HCT116 (cell line): ENCODE results near the gene PRSS33. TPM values are rescaled to one million over a fixed set of nuclear protein-coding genes. Genes with fewer than 3 reads are reported as not detected.
A peak's percentile ranks its signal among the peaks of the same experiment; 100 is the strongest.

Experiments
- ATAC-seq: fragments of 200-7000 bp; cut with Tn5 transposase; 2 replicates; pipeline ENCODE4 v1.9.1; 2020; ENCODE audit warnings: mild to moderate bottlenecking, moderate library complexity
- BruUV-seq: library from RNA; stranded (reverse); fragments of 400-500 nt; replicated peaks from 2 replicates; lab custom pipeline; 2021; lab: Mats Ljungman, UMichigan
- CTCF ChIA-PET: fragments of 300-600 bp; sonication (Branson Sonifier 250); formaldehyde crosslinking; loops from one replicate; lab custom pipeline; 2021; ENCODE audit warnings: antibody characterized with exemption; lab: Charles Lee
- POLR2A ChIA-PET: fragments of 300-600, 350-600 bp; sonication (Branson Sonifier 250); formaldehyde crosslinking; loops from one replicate; lab custom pipeline; 2021; ENCODE audit warnings: antibody characterized with exemption; lab: Charles Lee
- RAD21 ChIA-PET, 2 experiments: fragments of 300-600 bp; sonication (Branson Sonifier 250); formaldehyde crosslinking; loops; one replicate each; lab custom pipeline; 2023; ENCODE audit warnings: low total read pairs in 2 of 2; ENCODE audit not compliant: uncharacterized antibody in 2 of 2, unreplicated experiment in 2 of 2, low non-redundant PET in 1 of 2; lab: Charles Lee
- DNase-seq: peaks from one replicate; pipeline ENCODE4 v3.0.0-alpha.2; 2010; ENCODE audit warnings: low read depth, low spot score
- H2AFZ ChIP-seq: fragments of 200-600 bp; shearing (Covaris generic), sonication (generic); 2 replicates; pipeline ENCODE4 v1.6.1; 2017; ENCODE audit warnings: low read depth, mixed run types, mixed read lengths, antibody characterized with exemption, low read length; ENCODE audit not compliant: poor library complexity, severe bottlenecking
- H3K27ac ChIP-seq: 2 replicates; pipeline ENCODE4 v1.5.1; 2012; ENCODE audit warnings: low read depth, low read length
- H3K27me3 ChIP-seq: fragments of 200-600 bp; sonication (generic); 2 replicates; pipeline ENCODE4 v1.6.1; 2016; ENCODE audit warnings: mixed run types, low read length, mixed read lengths; ENCODE audit not compliant: insufficient read depth
- H3K36me3 ChIP-seq, 2 experiments: fragments of 200-500 bp in 1 of 2; fragments of 200-600 bp in 1 of 2; sonication (Bioruptor generic) in 1 of 2; sonication (generic) in 1 of 2; 2 replicates each; pipeline versions ENCODE4 v1.5.1 to v1.6.1; 2014 to 2016; ENCODE audit warnings: low read length in 2 of 2, inconsistent platforms in 1 of 2, mixed read lengths in 1 of 2, mixed run types in 1 of 2; ENCODE audit not compliant: insufficient read depth in 2 of 2, control insufficient read depth in 1 of 2
- H3K4me1 ChIP-seq, 2 experiments: fragments of 200-600 bp in 1 of 2; sonication (generic) in 1 of 2; 2 replicates each; pipeline versions ENCODE4 v1.5.1 to v1.6.1; 2012 to 2017; ENCODE audit warnings: low read length in 2 of 2, inconsistent platforms in 1 of 2, mild to moderate bottlenecking in 1 of 2, mixed read lengths in 1 of 2, mixed run types in 1 of 2, moderate library complexity in 1 of 2; ENCODE audit not compliant: insufficient read depth in 2 of 2, control insufficient read depth in 1 of 2
- H3K4me2 ChIP-seq: fragments of 200-600 bp; sonication (generic); 2 replicates; pipeline ENCODE4 v1.6.1; 2017; ENCODE audit warnings: mixed run types, low read length, mixed read lengths
- H3K4me3 ChIP-seq, 2 experiments: fragments of 200-600 bp in 1 of 2; sonication (generic) in 1 of 2; replicated peaks in 1 of 2; 2 replicates each; pipeline ENCODE4 v1.5.1; 2011 to 2016; ENCODE audit warnings: low read length in 2 of 2, control low read depth in 1 of 2, low read depth in 1 of 2, mild to moderate bottlenecking in 1 of 2, mixed read lengths in 1 of 2, mixed run types in 1 of 2
- H3K79me2 ChIP-seq: fragments of 200-600 bp; sonication (generic); 2 replicates; pipeline ENCODE4 v1.6.1; 2017; ENCODE audit warnings: mild to moderate bottlenecking, mixed run types, low read length, moderate library complexity, mixed read lengths; ENCODE audit not compliant: insufficient read depth
- H3K9ac ChIP-seq: fragments of 200-600 bp; sonication (generic); 2 replicates; pipeline ENCODE4 v1.6.1; 2016; ENCODE audit warnings: low read length, mixed read lengths
- H3K9me2 ChIP-seq: fragments of 200-600 bp; sonication (generic), shearing (Covaris generic); 2 replicates; pipeline ENCODE4 v1.6.1; 2017; ENCODE audit warnings: mixed run types, mild to moderate bottlenecking, moderate library complexity; ENCODE audit not compliant: insufficient read depth
- H3K9me3 ChIP-seq, 2 experiments: fragments of 200-500 bp in 1 of 2; fragments of 200-600 bp in 1 of 2; sonication (Bioruptor generic) in 1 of 2; sonication (generic) in 1 of 2; 2 replicates each; pipeline ENCODE4 v1.6.1; 2014 to 2017; ENCODE audit warnings: low read length in 2 of 2, mixed read lengths in 2 of 2, inconsistent platforms in 1 of 2, low read depth in 1 of 2, mild to moderate bottlenecking in 1 of 2, mixed run types in 1 of 2, moderate library complexity in 1 of 2; ENCODE audit not compliant: control insufficient read depth in 1 of 2, insufficient read depth in 1 of 2
- H4K20me1 ChIP-seq: fragments of 200-600 bp; sonication (generic), shearing (Covaris generic); 2 replicates; pipeline ENCODE4 v1.6.1; 2017; ENCODE audit warnings: mixed run types, mild to moderate bottlenecking, moderate library complexity; ENCODE audit not compliant: insufficient read depth
- CBX3 ChIP-seq: IDR thresholded peaks from 2 replicates; pipeline ENCODE4 v1.6.1; 2012; ENCODE audit warnings: low read depth
- CEBPB ChIP-seq: IDR thresholded peaks from 2 replicates; pipeline ENCODE4 v1.6.1; 2012; ENCODE audit warnings: low read depth
- EZH2phosphoT487 ChIP-seq: fragments of 200-600 bp; IDR thresholded peaks from 2 replicates; pipeline ENCODE4 v1.6.1; 2018; ENCODE audit warnings: antibody characterized with exemption, borderline replicate concordance
- JUND ChIP-seq: IDR thresholded peaks from 2 replicates; pipeline ENCODE4 v1.6.1; 2012
- POLR2A ChIP-seq: IDR thresholded peaks from 2 replicates; pipeline ENCODE4 v1.7.0; 2011; ENCODE audit warnings: borderline replicate concordance; ENCODE audit not compliant: insufficient read depth, insufficient read length; ENCODE audit errors: extremely low read depth
- POLR2AphosphoS5 ChIP-seq: IDR thresholded peaks from 2 replicates; pipeline ENCODE4 v1.6.1; 2011; ENCODE audit warnings: mild to moderate bottlenecking, low read depth, low read length, moderate library complexity
- RAD21 ChIP-seq: IDR thresholded peaks from 2 replicates; pipeline ENCODE4 v1.6.1; 2012; ENCODE audit warnings: low read depth, mild to moderate bottlenecking
- SIN3A ChIP-seq: IDR thresholded peaks from 2 replicates; pipeline ENCODE4 v1.6.1; 2012; ENCODE audit warnings: low read depth
- SP1 ChIP-seq: IDR thresholded peaks from 2 replicates; pipeline ENCODE4 v1.6.1; 2012; ENCODE audit warnings: low read depth
- SRF ChIP-seq: IDR thresholded peaks from 2 replicates; pipeline ENCODE4 v1.6.1; 2012; ENCODE audit warnings: low read depth
- TCF7L2 ChIP-seq: IDR thresholded peaks from 2 replicates; pipeline ENCODE4 v1.7.0; 2011; ENCODE audit warnings: borderline replicate concordance, inconsistent platforms; ENCODE audit not compliant: insufficient read depth, insufficient read length; ENCODE audit errors: extremely low read depth
- YY1 ChIP-seq: IDR thresholded peaks from 2 replicates; pipeline ENCODE4 v1.6.1; 2011; ENCODE audit warnings: low read length, low read depth, moderate library complexity, mild to moderate bottlenecking; ENCODE audit not compliant: insufficient replicate concordance; ENCODE audit errors: extremely low read depth
- ZFX ChIP-seq: fragments of 450-650 bp; IDR thresholded peaks from 2 replicates; pipeline ENCODE4 v1.6.1; 2017
- ZNF274 ChIP-seq: fragments of 200-500 bp; sonication (Bioruptor generic); IDR thresholded peaks from 2 replicates; pipeline ENCODE4 v1.6.1; 2014; ENCODE audit warnings: mild to moderate bottlenecking, low read depth, low read length, inconsistent platforms
- intact Hi-C: fragments of 100-400 bp; cut with micrococcal nuclease; formaldehyde crosslinking; loops from 2 replicates; pipeline ENCODE4 v1.10.0; 2022
- total RNA-seq: library from RNA; stranded (reverse); gene quantifications from one replicate; pipeline ENCODE4 v1.2.1, GENCODE V29; 2021; ENCODE audit not compliant: unreplicated experiment
- TF ChIP-seq, protein P1 (sequence below): IDR thresholded peaks from 2 replicates; pipeline ENCODE4 v1.6.1; 2012
- TF ChIP-seq, protein P2 (sequence below), 3 experiments: fragments of 200-600 bp in 1 of 3; sonication (generic) in 1 of 3; IDR thresholded peaks in 2 of 3; conservative IDR thresholded peaks in 1 of 3; 2 replicates each; pipeline ENCODE4 v1.5.1; 2012 to 2017; ENCODE audit warnings: low read depth in 2 of 3, low read length in 2 of 3, antibody characterized with exemption in 1 of 3, borderline replicate concordance in 1 of 3, control low read depth in 1 of 3, mild to moderate bottlenecking in 1 of 3, mixed read lengths in 1 of 3, mixed run types in 1 of 3, moderate library complexity in 1 of 3; ENCODE audit not compliant: insufficient read depth in 1 of 3
- TF ChIP-seq, protein P3 (sequence below): IDR thresholded peaks from 2 replicates; pipeline ENCODE4 v1.6.1; 2011; ENCODE audit warnings: mild to moderate bottlenecking, low read length, moderate library complexity; ENCODE audit not compliant: insufficient replicate concordance; ENCODE audit errors: extremely low read depth
- TF ChIP-seq, protein P4 (sequence below): IDR thresholded peaks from 2 replicates; pipeline ENCODE4 v1.6.1; 2012

PRSS33 gene
- total RNA-seq, 1 experiment from 2014 or later, result not detected

DNA sequence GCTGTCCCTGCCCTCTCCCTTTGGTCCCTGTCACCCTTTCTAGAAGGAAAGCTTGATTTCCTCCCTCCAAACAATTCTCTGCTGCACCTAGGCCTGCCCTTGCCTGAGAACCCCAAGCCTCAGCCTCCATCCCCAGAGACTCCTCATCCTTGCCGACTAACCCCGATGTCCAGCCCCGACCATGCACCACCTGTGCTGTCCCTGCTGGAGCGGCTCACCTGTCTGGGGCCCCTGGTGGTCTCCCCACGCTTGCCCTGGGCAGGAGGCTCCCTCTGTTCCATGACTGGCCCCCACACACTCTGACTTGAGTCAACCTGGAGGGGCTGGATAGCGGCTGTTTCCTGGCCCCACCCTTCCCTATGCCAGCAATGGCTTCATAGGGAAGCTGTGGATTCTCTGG is 46.9 kb downstream of the PRSS33 start:
- Histone ChIP-seq H3K9me3 (no peaks in the 10 kb centered on the region), H3K79me2 (no peaks in the 10 kb centered on the region), H3K4me2 (no peak overlapping the region), H3K4me1 (peaks cover 0 to 8% of the 10 kb centered on the region in 2 experiments; a peak in 2 of 4 replicates), H3K27me3 (no peaks in the 10 kb centered on the region), H3K9me2 (no peaks in the 10 kb centered on the region), H4K20me1 (no peaks in the 10 kb centered on the region), H3K4me3 (no peak overlapping the region), H2AFZ (no peak overlapping the region), H3K36me3 (no peaks in the 10 kb centered on the region), H3K27ac (peak overlapping the region; percentile 2; the same call in 1 of the 2 replicates), H3K9ac (no peak overlapping the region)
- intact Hi-C loops, result no loop called here
- ChIA-PET CTCF (no interaction called here), RAD21 (no interaction called here), POLR2A (interaction anchor here (0.6 kb wide), 1 partner anchor 19 kb away, joined by 4 read pairs; no protein-coding TSS in a partner anchor)
- no TSS peak for BruUV-seq
- ATAC-seq, result no peak
- no peak for DNase-seq
- TF ChIP-seq YY1 (no peak), RAD21 (no peak), TCF7L2 (no peak), ZNF274 (no peak), SP1 (no peak), EZH2phosphoT487 (no peak), CBX3 (no peak), POLR2A (no peak), SIN3A (no peak), ZFX (no peak), JUND (no peak), CEBPB (no peak), POLR2AphosphoS5 (no peak), SRF (no peak)
- TF ChIP-seq, protein P1, sequence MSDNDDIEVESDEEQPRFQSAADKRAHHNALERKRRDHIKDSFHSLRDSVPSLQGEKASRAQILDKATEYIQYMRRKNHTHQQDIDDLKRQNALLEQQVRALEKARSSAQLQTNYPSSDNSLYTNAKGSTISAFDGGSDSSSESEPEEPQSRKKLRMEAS, result no peak
- TF ChIP-seq, protein P2, sequence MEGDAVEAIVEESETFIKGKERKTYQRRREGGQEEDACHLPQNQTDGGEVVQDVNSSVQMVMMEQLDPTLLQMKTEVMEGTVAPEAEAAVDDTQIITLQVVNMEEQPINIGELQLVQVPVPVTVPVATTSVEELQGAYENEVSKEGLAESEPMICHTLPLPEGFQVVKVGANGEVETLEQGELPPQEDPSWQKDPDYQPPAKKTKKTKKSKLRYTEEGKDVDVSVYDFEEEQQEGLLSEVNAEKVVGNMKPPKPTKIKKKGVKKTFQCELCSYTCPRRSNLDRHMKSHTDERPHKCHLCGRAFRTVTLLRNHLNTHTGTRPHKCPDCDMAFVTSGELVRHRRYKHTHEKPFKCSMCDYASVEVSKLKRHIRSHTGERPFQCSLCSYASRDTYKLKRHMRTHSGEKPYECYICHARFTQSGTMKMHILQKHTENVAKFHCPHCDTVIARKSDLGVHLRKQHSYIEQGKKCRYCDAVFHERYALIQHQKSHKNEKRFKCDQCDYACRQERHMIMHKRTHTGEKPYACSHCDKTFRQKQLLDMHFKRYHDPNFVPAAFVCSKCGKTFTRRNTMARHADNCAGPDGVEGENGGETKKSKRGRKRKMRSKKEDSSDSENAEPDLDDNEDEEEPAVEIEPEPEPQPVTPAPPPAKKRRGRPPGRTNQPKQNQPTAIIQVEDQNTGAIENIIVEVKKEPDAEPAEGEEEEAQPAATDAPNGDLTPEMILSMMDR (IDR thresholded peaks at IDR 0.05 in 2 of 3, conservative IDR thresholded peaks at IDR 0.05 in 1 of 3; ENCODE audit: borderline replicate concordance in 1 of 3, insufficient read depth in 1 of 3, low read depth in 2 of 3, low read length in 2 of 3), result no peak
- TF ChIP-seq, protein P3, sequence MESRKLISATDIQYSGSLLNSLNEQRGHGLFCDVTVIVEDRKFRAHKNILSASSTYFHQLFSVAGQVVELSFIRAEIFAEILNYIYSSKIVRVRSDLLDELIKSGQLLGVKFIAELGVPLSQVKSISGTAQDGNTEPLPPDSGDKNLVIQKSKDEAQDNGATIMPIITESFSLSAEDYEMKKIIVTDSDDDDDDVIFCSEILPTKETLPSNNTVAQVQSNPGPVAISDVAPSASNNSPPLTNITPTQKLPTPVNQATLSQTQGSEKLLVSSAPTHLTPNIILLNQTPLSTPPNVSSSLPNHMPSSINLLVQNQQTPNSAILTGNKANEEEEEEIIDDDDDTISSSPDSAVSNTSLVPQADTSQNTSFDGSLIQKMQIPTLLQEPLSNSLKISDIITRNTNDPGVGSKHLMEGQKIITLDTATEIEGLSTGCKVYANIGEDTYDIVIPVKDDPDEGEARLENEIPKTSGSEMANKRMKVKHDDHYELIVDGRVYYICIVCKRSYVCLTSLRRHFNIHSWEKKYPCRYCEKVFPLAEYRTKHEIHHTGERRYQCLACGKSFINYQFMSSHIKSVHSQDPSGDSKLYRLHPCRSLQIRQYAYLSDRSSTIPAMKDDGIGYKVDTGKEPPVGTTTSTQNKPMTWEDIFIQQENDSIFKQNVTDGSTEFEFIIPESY, result no peak
- TF ChIP-seq, protein P4, sequence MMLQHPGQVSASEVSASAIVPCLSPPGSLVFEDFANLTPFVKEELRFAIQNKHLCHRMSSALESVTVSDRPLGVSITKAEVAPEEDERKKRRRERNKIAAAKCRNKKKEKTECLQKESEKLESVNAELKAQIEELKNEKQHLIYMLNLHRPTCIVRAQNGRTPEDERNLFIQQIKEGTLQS, result no peak
- TF ChIP-seq, all 23 proteins: peak for 0
